Heart right ventricle (tissue), 16 donors: ENCODE measurements around the gene SPECC1L. TPM values are rescaled to one million over a fixed set of nuclear protein-coding genes. Genes with fewer than 3 reads are reported as not detected.
A peak's percentile ranks its signal among the peaks of the same experiment; 100 is the strongest.

Source experiments
- ATAC-seq, 8 donors: fragments of 200-7000 bp; cut with Tn5 transposase; one replicate each; pipeline ENCODE4 v1.9.1; 2020; ENCODE audit warnings: mild to moderate bottlenecking in 8 of 8, moderate library complexity in 8 of 8, moderate number of reproducible peaks in 1 of 8
- DNase-seq, 2 donors: peaks; one replicate each; pipeline ENCODE4 v3.0.0-alpha.2; 2020
- H3K27ac ChIP-seq, 10 donors: fragments of 200-600 bp; sonication (generic) in 2 of 10; one replicate each; pipeline versions ENCODE4 v1.5.0 to v1.8.0; 2020 to 2022; ENCODE audit warnings: mild to moderate bottlenecking in 3 of 10
- H3K27me3 ChIP-seq, 7 donors: fragments of 200-600 bp; one replicate each; pipeline ENCODE4 v1.8.0; 2021 to 2022; ENCODE audit warnings: mild to moderate bottlenecking in 2 of 7
- H3K36me3 ChIP-seq, 9 donors: fragments of 200-600 bp; sonication (generic) in 1 of 9; one replicate each; pipeline versions ENCODE4 v1.5.0 to v1.8.0; 2020 to 2022; ENCODE audit warnings: mild to moderate bottlenecking in 2 of 9
- H3K4me1 ChIP-seq, 9 donors: fragments of 200-600 bp; sonication (generic) in 1 of 9; one replicate each; pipeline versions ENCODE4 v1.5.0 to v1.8.0; 2020 to 2022; ENCODE audit warnings: mild to moderate bottlenecking in 4 of 9
- H3K4me3 ChIP-seq, 10 donors: fragments of 200-600 bp; sonication (generic) in 2 of 10; one replicate each; pipeline versions ENCODE4 v1.5.0 to v1.8.0; 2020 to 2022; ENCODE audit warnings: mild to moderate bottlenecking in 7 of 10, moderate library complexity in 2 of 10
- H3K9me3 ChIP-seq, 11 donors: fragments of 200-600 bp in 10 of 11; sonication (generic) in 2 of 11; one replicate each; pipeline versions ENCODE4 v1.5.0 to v1.8.0; 2013 to 2022; ENCODE audit warnings: mild to moderate bottlenecking in 2 of 11, control low read depth in 1 of 11, moderate library complexity in 1 of 11
- WGBS, 2 donors: extraction: QIAGEN DNeasy Blood & Tissue Kit; methylation state at CpG; one replicate each; pipeline ENCODE4 v1.1.7; 2013; ENCODE audit warnings: inconsistent platforms in 1 of 2; 5-methylcytosine and 5-hydroxymethylcytosine counted together
- intact Hi-C, 10 donors: fragments of 100-400 bp; cut with DNase I; formaldehyde crosslinking; loops; one replicate each; pipeline versions ENCODE4 v1.11.1 to v1.14.2; 2022
- polyA plus RNA-seq, 2 donors: library from polyadenylated mRNA; stranded (reverse); fragments of 200-250 nt; gene quantifications; one replicate each; pipeline ENCODE4 v1.2.3, GENCODE V29; 2013
- total RNA-seq, 10 donors: library from RNA; stranded (reverse); fragmentation: NEBNext Ultra II Directional in 3 of 10; extraction: Animal tissue kit (Norgen Biotek cat#: 25700) in 3 of 10; gene quantifications; one replicate each; pipeline versions ENCODE4 v1.2.1 to v1.2.4, GENCODE V29; 2021 to 2023
- TF ChIP-seq, protein P1 (sequence below), 9 donors: fragments of 200-600 bp; sonication (generic) in 2 of 9; IDR thresholded peaks; one replicate each; pipeline versions ENCODE4 v1.5.0 to v1.8.0; 2021 to 2022; ENCODE audit warnings: antibody characterized with exemption in 9 of 9, mild to moderate bottlenecking in 5 of 9, moderate library complexity in 1 of 9
- donor health status: Arrhythmogenic right ventricular cardiomyopathy.
- donor health status: ischemic (EF 13 %, LVEDD 7.1; RV severe dilation, severe dysfunction).
- donor health status: healthy with polysubstance abuse.
- donor health status: DM: no; HTN: yes; CAD: no.
- donor health status: DM: no; HTN: no; CAD: no.
- donor health status: ischemic (EF 25% LVEDD 6.9; RV normal size, moderate dysfunction).
- donor health status: ischemic (EF 25% LVEDD 5.7; RV mildly dilated, moderate dysfunction).
- donor health status: healthy.
- donor health status: DM: yes; HTN: yes; CAD: no.
- donor health status: Ischemic cardiomyopathy.
- donor health status: ischemic (EF 35%, LVEDD 5.7; RV mildly dilated, moderate dysfunction).
- donor health status: nonischemic (EF 11% LVEDD 7.7; RV severe dilation, severe dysfunction).
- donor health status: DM: yes; HTN: yes; CAD: no.
- donor health status: PGD.
- donor health status: ischemic (EF 29% LVEDD 5.4; RV normal size, mild dysfunction).
- donor health status: nonischemic (EF 23%, LVEDD 6.1; RV moderate dilation, normal function).

The SPECC1L gene
- total and polyA plus RNA-seq, 12 donors = 8.3 to 61.7 (median 49.5) TPM

DNA sequence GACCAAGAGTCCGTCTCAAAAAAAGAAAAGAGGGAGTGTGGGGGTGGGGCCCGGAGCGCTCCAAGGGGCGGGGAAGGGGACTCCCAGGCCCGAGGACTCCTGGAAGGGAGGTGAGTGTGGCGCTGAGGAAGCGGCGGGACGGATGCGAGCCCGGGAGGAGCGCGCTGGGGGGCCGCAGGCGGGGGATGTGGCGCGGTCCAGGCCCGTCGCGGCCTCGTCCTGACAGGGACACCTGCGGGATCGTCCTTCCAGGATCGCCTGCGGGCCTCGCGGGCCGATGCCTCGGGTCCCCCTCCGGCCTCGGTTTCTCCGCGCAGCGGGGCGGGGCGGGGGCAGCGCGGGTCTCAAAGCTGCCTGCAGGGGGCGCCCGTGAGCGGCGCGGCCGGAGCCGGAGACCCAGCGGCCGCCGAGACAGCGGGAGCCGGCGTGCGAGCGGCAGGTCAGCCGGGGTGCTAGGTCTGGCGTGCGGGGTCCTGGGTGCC is 152.9 kb downstream of the SPECC1L start:
- Histone ChIP-seq H3K27ac (peak overlapping the region in 9 of 10 donors; percentile 63 to 89 (median 73)), H3K4me3 (peak overlapping the region; percentile 61 to 90 (median 76)), H3K4me1 (peaks cover 19 to 89% (median 55%) of the 10 kb centered on the region in 9 donors), H3K9me3 (no peaks in the 10 kb centered on the region), H3K27me3 (peaks cover 0 to 10% (median 0%) of the 10 kb centered on the region in 7 donors), H3K36me3 (no peaks in the 10 kb centered on the region)
- peak; percentile 37 to 79 (median 55) for ATAC-seq
- intact Hi-C loops = loop anchor here in 9 of 10 donors (5.0 to 10.0 kb wide), 8 partner anchors 59 to 104 kb away; no protein-coding TSS in a partner anchor
- TF ChIP-seq, protein P1, sequence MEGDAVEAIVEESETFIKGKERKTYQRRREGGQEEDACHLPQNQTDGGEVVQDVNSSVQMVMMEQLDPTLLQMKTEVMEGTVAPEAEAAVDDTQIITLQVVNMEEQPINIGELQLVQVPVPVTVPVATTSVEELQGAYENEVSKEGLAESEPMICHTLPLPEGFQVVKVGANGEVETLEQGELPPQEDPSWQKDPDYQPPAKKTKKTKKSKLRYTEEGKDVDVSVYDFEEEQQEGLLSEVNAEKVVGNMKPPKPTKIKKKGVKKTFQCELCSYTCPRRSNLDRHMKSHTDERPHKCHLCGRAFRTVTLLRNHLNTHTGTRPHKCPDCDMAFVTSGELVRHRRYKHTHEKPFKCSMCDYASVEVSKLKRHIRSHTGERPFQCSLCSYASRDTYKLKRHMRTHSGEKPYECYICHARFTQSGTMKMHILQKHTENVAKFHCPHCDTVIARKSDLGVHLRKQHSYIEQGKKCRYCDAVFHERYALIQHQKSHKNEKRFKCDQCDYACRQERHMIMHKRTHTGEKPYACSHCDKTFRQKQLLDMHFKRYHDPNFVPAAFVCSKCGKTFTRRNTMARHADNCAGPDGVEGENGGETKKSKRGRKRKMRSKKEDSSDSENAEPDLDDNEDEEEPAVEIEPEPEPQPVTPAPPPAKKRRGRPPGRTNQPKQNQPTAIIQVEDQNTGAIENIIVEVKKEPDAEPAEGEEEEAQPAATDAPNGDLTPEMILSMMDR (IDR thresholded peaks at IDR 0.05) = peak; percentile 82 to 99 (median 92)
- WGBS, 2 donors = 1% methylated on average over 45 to 56 of the region's 56 CpGs
- DNase-seq = peak; percentile 60 to 75

DNA sequence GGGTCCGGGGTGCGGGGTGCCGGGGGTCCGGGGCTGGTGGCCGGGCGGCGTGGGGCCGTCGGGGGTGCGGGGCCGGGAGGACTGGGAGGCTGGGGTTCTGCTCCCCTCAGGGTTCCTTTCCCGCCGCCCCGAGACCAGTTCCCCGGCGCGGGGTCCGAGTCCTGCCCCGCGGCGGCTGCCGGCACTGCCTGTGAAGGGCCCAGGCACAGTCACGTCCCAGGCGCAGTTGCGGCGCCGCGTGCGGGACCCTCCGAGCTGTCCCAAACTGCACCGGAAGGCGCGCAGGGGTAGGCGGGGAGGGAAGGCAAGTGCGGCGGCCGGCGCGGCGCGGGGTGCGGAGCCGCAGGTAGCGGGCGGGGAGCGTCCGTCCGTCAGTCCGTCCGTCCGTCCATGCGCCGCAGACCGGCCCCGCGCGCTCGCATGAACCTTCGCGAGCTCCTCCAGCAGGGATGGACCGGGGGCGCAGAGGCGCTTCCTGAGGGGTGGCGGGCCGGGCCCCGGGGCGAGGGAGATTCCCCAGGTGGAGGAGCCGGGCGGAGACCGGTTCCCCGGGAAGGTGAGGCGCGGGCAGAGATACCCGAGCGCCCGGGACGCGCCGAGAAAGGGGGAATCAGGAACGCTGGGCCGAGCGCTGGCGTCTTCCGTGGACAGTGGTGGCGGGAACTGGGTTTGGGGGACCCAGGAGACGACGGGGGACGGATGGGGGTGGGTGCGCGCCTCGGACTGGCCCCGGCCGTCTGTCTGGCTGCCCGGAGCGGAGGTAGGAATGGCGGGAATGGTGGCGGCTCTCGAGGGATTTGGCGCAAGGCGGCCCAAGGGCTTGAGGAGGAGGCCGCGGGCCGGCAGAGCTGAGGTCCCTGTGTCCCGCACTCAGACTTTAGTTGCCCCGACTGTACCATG is 153.6 kb downstream of the SPECC1L start:
- H3K9me3 ChIP-seq = no peaks in the 10 kb centered on the region
- no peaks in the 10 kb centered on the region for H3K36me3 ChIP-seq
- TF ChIP-seq, protein P1 (IDR thresholded peaks at IDR 0.05) = no peak
- WGBS, 2 donors = 6% methylated on average over 58 to 105 of the region's 105 CpGs
- intact Hi-C loops = loop anchor here in 9 of 10 donors (5.0 to 10.0 kb wide), 8 partner anchors 58 to 103 kb away; no protein-coding TSS in a partner anchor
- ATAC-seq = peak in 3 of 8 donors; percentile 3 to 13 (median 8)
- H3K27ac ChIP-seq = peak overlapping the region; percentile 6 to 89 (median 72)
- H3K4me3 ChIP-seq = peak overlapping the region; percentile 61 to 90 (median 76)
- peaks cover 0 to 10% (median 0%) of the 10 kb centered on the region in 7 donors for H3K27me3 ChIP-seq
- H3K4me1 ChIP-seq = peaks cover 22 to 91% (median 59%) of the 10 kb centered on the region in 9 donors
- DNase-seq = peak in 1 of 2 donors; percentile 35

DNA sequence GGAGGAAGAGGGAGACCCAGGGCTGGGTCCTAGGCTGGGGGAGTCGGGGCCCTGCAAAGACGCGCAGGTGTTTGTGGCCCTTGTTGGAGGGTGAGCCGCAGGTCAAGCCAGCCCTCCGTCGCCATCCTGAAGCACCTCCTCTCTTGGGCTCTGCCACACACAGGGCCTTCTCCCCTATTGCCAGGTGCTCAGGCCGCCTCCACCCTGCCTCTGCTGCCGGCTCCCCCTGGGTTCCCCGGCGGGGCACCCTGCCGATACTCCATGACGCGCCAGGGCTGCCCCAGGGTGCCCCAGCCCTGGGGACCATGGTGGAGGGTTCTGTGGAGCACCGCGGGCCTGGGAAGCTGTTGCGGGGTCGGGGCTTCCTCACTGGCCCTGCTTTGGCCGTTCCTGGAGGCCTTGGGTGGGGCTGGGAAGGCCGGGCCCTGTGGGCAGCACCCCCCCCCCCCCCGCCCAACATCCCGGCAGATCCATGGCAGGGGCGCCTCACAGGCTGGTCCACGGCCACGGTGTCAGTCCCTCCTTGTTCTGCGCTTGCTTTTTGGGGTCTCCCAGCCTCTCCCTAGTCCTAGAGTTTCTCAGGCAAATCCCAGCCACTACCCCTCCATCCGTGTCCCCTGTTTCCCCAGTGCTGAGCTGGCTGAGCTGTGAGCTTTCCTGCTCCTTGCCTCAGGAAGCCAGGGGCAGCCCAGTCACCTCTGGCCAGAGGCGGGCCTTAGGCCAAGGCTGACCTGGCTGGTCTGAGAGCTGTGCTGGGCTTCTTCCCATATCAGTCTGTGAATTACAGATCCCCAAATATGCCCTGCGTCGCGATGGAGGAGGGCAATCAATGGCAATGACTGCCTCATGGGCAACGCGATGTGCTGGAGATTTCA is 154.5 kb downstream of the SPECC1L start:
- ATAC-seq = no peak
- Histone ChIP-seq H3K27me3 (peaks cover 0 to 10% (median 0%) of the 10 kb centered on the region in 7 donors), H3K36me3 (no peaks in the 10 kb centered on the region), H3K4me1 (peaks cover 26 to 91% (median 59%) of the 10 kb centered on the region in 9 donors), H3K9me3 (no peaks in the 10 kb centered on the region), H3K27ac (peak overlapping the region; percentile 46 to 89 (median 72)), H3K4me3 (peak overlapping the region; percentile 61 to 90 (median 76))
- 74 to 75% methylated on average over 29 to 32 of the region's 32 CpGs for WGBS, 2 donors
- TF ChIP-seq, protein P1 (IDR thresholded peaks at IDR 0.05) = no peak
- intact Hi-C loops = loop anchor here in 9 of 10 donors (5.0 to 10.0 kb wide), 9 partner anchors 47 to 102 kb away; no protein-coding TSS in a partner anchor
- DNase-seq = peak in 1 of 2 donors; percentile 10
